ENCODE results near the gene BTAF1.

The BTAF1 gene

GRCh38 chr10:92074126-92074887 is 150.7 kb downstream of the BTAF1 start:
- no peaks in the 10 kb centered on the region for H3K4me1 ChIP-seq (ENCODE audit: insufficient read depth, low read length)
- H3K9me3 ChIP-seq (ENCODE audit: control insufficient read depth, insufficient read depth, low read length): no peaks in the 10 kb centered on the region

DNA sequence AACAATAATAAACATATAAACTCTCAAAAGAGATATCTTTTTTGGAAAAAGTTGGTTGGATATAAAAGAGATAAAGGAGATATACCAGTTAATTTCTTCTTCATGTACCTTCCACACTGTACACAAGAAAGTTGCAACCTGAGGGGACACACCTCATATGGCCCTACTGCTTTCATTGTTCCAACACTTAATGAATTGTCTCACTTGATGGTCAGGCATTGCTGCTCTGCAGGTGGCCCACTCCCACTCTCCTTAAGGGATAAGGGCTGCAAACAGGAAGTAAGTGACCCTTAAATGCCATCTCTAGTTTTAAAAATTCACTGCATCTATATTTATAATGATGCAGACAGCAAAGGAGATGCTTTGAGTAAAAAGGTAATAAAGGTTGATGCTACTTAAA is 152.3 kb downstream of the BTAF1 start:
- Histone ChIP-seq H3K9ac (ENCODE audit: low read depth, low read length) (no peak overlapping the region), H3K36me3 (ENCODE audit: insufficient read depth, low read length) (no peaks in the 10 kb centered on the region), H3K4me1 (ENCODE audit: insufficient read depth, low read length) (no peaks in the 10 kb centered on the region), H3K9me3 (ENCODE audit: control insufficient read depth, insufficient read depth, low read length) (no peaks in the 10 kb centered on the region)

More at GRCh38 chr10:92074126-92074887, 150.7 kb downstream of the BTAF1 start:
- H3K9ac ChIP-seq (ENCODE audit: low read depth, low read length): no peak overlapping the region
- no peaks in the 10 kb centered on the region for H3K36me3 ChIP-seq (ENCODE audit: insufficient read depth, low read length)

- H3K9ac ChIP-seq (ENCODE audit: low read depth, low read length): no peak overlapping the region
- H3K9me3 ChIP-seq (ENCODE audit: control insufficient read depth, insufficient read depth, low read length): no peaks in the 10 kb centered on the region
- H3K36me3 ChIP-seq (ENCODE audit: insufficient read depth, low read length): no peaks in the 10 kb centered on the region
- H3K4me1 ChIP-seq (ENCODE audit: insufficient read depth, low read length): no peaks in the 10 kb centered on the region
Measured at GRCh38 chr10:92076722-92077121, 153.2 kb downstream of the BTAF1 start.

DNA sequence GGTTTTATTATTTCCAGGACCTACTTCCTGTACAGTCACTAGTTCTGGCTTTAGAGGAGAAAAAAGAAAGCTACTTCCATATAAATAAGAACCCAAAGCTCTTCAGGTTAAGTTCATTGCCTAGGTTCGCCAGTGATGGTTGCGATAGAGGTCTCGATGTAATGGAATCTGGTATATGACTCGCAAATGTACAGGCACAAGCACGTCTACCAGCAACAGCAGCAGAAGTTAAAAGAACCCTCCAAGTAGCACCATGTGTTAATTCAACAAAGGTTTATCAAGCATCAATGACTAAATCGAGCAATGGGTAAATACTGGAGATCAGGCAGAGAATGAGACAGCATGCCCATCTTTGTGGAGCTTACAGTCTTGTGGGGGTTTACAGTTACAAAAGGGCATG is 155.4 kb downstream of the BTAF1 start:
- no peak overlapping the region for H3K9ac ChIP-seq (ENCODE audit: low read depth, low read length)
- H3K4me1 ChIP-seq (ENCODE audit: insufficient read depth, low read length): no peaks in the 10 kb centered on the region
- no peaks in the 10 kb centered on the region for H3K36me3 ChIP-seq (ENCODE audit: insufficient read depth, low read length)
- no peaks in the 10 kb centered on the region for H3K9me3 ChIP-seq (ENCODE audit: control insufficient read depth, insufficient read depth, low read length)
